Activated gamma-delta T cell treated with Interleukin-2 at 50 U/mL for 16 hours (primary cell): ENCODE measurements around the gene AXIN1.
A peak's percentile ranks its signal among the peaks of the same experiment; 100 is the strongest.
"Not testable (repeated sequence)": the region's sequence is repeated elsewhere in the genome, so short reads cannot be mapped to it uniquely, and the experiment has no call there.

Source experiments
- DNase-seq: peaks from one replicate; pipeline ENCODE4 v3.0.0-alpha.2; 2020

AXIN1 gene

GRCh38 chr16:369275-369865 is 16.8 kb upstream of the AXIN1 start:
- DNase-seq = no peak

GRCh38 chr16:368388-369158 is 16.1 kb upstream of the AXIN1 start:
- no peak for DNase-seq

DNA sequence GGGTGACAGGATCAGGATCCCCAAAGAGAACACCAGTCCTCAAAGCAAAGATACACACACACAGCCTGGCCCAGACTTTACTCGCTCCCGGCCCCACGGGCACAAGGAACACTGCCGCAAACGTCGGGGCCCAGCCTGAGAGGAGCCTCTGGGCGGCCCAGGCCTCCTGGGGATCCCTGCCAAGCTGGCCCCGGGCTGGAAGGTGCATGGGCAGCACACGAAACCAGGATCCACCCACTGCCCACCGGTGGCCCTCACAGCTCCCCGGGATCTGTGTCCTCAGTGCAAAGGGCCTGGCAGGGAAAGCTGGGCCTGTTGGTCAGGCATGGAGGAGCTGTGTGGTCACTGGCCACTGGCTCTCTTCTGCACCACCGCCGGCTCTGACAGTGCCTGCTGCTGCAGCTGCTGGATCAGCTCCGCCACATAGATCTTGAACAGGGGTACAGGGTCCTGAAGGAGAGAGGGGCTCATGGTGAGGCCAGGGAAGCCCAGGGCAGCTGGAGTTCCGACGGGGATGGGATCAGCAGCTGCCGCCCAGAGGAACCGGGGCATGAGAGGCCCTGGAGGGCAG is 14.9 kb upstream of the AXIN1 start:
- no peak for DNase-seq

DNA sequence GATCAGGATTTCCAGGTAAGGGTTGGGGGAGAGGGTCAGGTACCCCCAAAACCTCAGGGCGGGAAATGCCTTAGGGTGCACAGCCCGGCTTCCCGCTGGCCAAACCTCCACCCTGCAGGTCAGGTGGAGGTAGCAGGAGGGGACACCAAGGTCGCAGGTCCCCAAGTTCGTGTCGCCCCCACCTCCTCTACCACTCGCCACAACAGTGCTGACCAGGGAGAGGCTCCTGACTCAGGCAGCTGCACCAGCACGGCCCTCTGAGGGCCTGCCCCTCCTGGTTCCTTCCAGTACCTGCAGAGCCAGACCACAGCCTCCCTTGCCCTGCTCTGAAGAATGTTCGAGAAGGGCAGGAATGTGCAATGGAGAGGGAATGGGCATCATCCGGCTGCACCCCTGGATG is 14.0 kb upstream of the AXIN1 start:
- DNase-seq = no peak

- DNase-seq = no peak
Observed at GRCh38 chr16:364595-365491, 12.3 kb upstream of the AXIN1 start.

- no peak for DNase-seq
Observed at GRCh38 chr16:363766-364490, 11.4 kb upstream of the AXIN1 start.

GRCh38 chr16:363110-363765 is 10.7 kb upstream of the AXIN1 start:
- no peak for DNase-seq

DNA sequence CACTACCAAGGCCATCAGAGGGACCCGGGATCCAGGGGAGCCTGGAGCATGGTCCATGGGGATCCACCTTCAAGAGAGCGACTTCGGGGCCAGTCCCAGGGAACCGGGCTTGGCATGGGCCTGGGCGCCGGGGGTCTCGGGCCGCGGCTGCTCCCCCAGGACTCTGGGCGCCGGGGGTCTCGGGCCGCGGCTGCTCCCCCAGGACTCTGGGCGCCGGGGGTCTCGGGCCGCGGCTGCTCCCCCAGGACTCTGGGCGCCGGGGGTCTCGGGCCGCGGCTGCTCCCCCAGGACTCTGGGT is 10.1 kb upstream of the AXIN1 start:
- DNase-seq = not testable (repeated sequence)

GRCh38 chr16:361872-362701 is 9.6 kb upstream of the AXIN1 start:
- DNase-seq = peak; percentile 72

GRCh38 chr16:361341-361871 is 8.9 kb upstream of the AXIN1 start:
- DNase-seq = no peak

DNA sequence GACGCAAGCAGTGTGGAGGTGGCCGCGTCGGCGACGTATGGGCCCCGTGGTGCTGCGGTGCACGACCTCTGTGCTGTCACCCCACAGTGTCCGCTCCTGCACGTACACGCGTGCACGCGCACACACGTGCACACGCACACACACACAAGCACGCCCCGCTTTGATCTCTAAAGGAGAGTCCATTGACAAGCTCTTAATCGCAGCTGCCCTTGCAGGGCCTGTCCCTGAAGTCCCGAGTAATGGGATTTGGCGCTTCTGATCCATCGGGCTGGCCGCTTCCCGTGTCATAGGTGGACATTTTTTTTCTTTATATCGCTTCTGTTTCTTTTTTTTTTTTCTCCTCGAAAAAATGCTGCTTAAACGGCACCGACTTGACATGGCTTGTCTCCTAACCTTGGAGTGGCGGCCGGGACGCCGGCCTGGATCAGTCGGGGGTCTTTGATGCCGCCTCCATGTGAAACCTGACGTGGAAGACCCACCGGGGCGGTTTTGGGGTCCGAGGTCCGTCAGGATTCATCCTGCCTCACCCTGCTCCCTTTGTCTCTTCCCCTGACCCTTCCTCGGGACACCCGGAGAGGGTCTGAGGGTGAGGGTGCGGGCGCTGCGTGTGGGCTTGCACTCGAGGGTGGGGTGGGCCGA is 8.3 kb upstream of the AXIN1 start:
- DNase-seq = no peak

- DNase-seq = no peak
Observed at GRCh38 chr16:359871-360697, 7.6 kb upstream of the AXIN1 start.

GRCh38 chr16:359067-359763 is 6.7 kb upstream of the AXIN1 start:
- DNase-seq = no peak

DNA sequence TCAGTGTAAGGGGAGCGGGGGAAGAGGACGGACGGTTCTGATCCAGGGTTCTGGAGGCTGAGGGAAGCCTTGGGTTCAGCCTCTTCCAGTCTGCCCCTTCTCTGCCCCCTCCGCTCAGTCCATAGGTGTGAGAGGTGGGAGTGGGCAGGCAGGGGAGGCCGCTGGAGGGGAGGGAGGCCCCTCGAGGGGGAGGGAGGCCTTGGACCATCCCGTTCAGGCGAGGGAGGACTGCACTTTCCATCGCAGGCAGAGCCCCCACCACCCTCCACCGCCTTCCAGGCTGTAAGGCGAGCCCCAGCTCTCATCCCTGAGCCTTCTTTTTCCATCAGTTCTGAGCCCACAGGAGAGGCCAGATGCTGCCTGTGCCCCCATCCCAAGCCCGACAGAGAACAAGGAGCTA is 4.2 kb upstream of the AXIN1 start:
- no peak for DNase-seq

- peak; percentile 59 for DNase-seq
Observed at GRCh38 chr16:354971-355461, 2.5 kb upstream of the AXIN1 start.

GRCh38 chr16:354291-354881 is 1.9 kb upstream of the AXIN1 start:
- DNase-seq = no peak

GRCh38 chr16:353404-354290 is 1.1 kb upstream of the AXIN1 start:
- peak; percentile 24 for DNase-seq
